IMR-90 (cell line): Measurements from ENCODE around the gene CDYL2. TPM values are rescaled to one million over a fixed set of nuclear protein-coding genes. Genes with fewer than 3 reads are reported as not detected.

ENCODE experiments used
- ATAC-seq: fragments of 200-7000 bp; cut with Tn5 transposase; 2 replicates; pipeline ENCODE4 v1.9.1; 2020; ENCODE audit warnings: low read depth, mild to moderate bottlenecking, moderate library complexity
- BruUV-seq: library from RNA; stranded (reverse); fragments of 400-500 nt; replicated peaks from 2 replicates; lab custom pipeline; 2021; lab: Mats Ljungman, UMichigan
- CTCF ChIA-PET: fragments of 300-600 bp; formaldehyde crosslinking; extraction: SDS; loops from one replicate; lab custom pipeline; 2021; ENCODE audit warnings: antibody characterized with exemption; lab: Yijun Ruan, JAX
- POLR2A ChIA-PET: fragments of 300-600 bp; sonication (Branson Sonifier 250); formaldehyde crosslinking; loops from one replicate; lab custom pipeline; 2022; ENCODE audit warnings: antibody characterized with exemption; ENCODE audit not compliant: unreplicated experiment; lab: Charles Lee
- DNase-seq: peaks from one replicate; pipeline ENCODE4 v3.0.0; 2013
- H2AFZ ChIP-seq: replicated peaks from 2 replicates; pipeline ENCODE3; 2013; ENCODE audit warnings: low read length, mild to moderate bottlenecking; ENCODE audit not compliant: poor library complexity
- H2AK5ac ChIP-seq: 2 replicates; pipeline ENCODE4 v1.6.1; 2013; ENCODE audit warnings: low read depth, low read length, inconsistent platforms
- H2AK9ac ChIP-seq: replicated peaks from 2 replicates; pipeline ENCODE3; 2013; ENCODE audit warnings: mild to moderate bottlenecking, low read depth, low read length, moderate library complexity; ENCODE audit not compliant: poor library complexity
- H2BK120ac ChIP-seq: 2 replicates; pipeline ENCODE4 v1.6.1; 2013; ENCODE audit warnings: low read depth, low read length, inconsistent platforms
- H2BK15ac ChIP-seq: 3 replicates; pipeline ENCODE4 v1.6.1; 2013; ENCODE audit warnings: low read depth, low read length, inconsistent platforms
- H2BK20ac ChIP-seq: 2 replicates; pipeline ENCODE4 v1.6.1; 2013; ENCODE audit warnings: low read depth, mild to moderate bottlenecking, inconsistent platforms, low read length, moderate library complexity
- H2BK5ac ChIP-seq: 2 replicates; pipeline ENCODE4 v1.6.1; 2013; ENCODE audit warnings: mild to moderate bottlenecking, low read depth, low read length, inconsistent platforms; ENCODE audit not compliant: poor library complexity, severe bottlenecking
- H3K14ac ChIP-seq: replicated peaks from 2 replicates; pipeline ENCODE4 v1.6.1; 2013; ENCODE audit warnings: low read depth, low read length, inconsistent platforms
- H3K18ac ChIP-seq: 2 replicates; pipeline ENCODE4 v1.6.1; 2013; ENCODE audit warnings: low read depth, low read length, control low read depth
- H3K23ac ChIP-seq: 2 replicates; pipeline ENCODE4 v1.6.1; 2013; ENCODE audit warnings: low read depth, low read length, inconsistent platforms
- H3K27ac ChIP-seq: 2 replicates; pipeline ENCODE4 v1.5.1; 2013; ENCODE audit warnings: mild to moderate bottlenecking, control low read depth, low read length; ENCODE audit not compliant: insufficient read depth
- H3K27me3 ChIP-seq: 2 replicates; pipeline ENCODE4 v1.6.1; 2013; ENCODE audit warnings: low read length; ENCODE audit not compliant: control insufficient read depth, insufficient read depth
- H3K36me3 ChIP-seq: 2 replicates; pipeline ENCODE4 v1.6.1; 2013; ENCODE audit warnings: low read length, mixed read lengths; ENCODE audit not compliant: control insufficient read depth, insufficient read depth
- H3K4ac ChIP-seq: 2 replicates; pipeline ENCODE4 v1.6.1; 2013; ENCODE audit warnings: low read depth, low read length, inconsistent platforms
- H3K4me1 ChIP-seq: 2 replicates; pipeline ENCODE4 v1.6.1; 2013; ENCODE audit warnings: low read length, mixed read lengths; ENCODE audit not compliant: control insufficient read depth, insufficient read depth
- H3K4me2 ChIP-seq: 2 replicates; pipeline ENCODE4 v1.6.1; 2013; ENCODE audit warnings: low read depth, mild to moderate bottlenecking, control low read depth, low read length, moderate library complexity
- H3K4me3 ChIP-seq: 2 replicates; pipeline ENCODE4 v1.5.1; 2013; ENCODE audit warnings: low read depth, mild to moderate bottlenecking, control low read depth, low read length, moderate library complexity; ENCODE audit not compliant: insufficient read depth
- H3K56ac ChIP-seq: 2 replicates; pipeline ENCODE4 v1.6.1; 2013; ENCODE audit warnings: low read length, inconsistent platforms; ENCODE audit not compliant: insufficient read depth; ENCODE audit errors: extremely low read depth
- H3K79me1 ChIP-seq, 2 experiments: 2 replicates each; pipeline ENCODE4 v1.6.1; 2013; ENCODE audit warnings: low read length in 2 of 2, inconsistent platforms in 1 of 2, low read depth in 1 of 2
- H3K9ac ChIP-seq: 2 replicates; pipeline ENCODE4 v1.6.1; 2013; ENCODE audit warnings: low read depth, low read length, control low read depth
- H3K9me1 ChIP-seq: 2 replicates; pipeline ENCODE4 v1.6.1; 2013; ENCODE audit warnings: low read length, inconsistent platforms; ENCODE audit not compliant: insufficient read depth
- H3K9me3 ChIP-seq: 2 replicates; pipeline ENCODE4 v1.6.1; 2013; ENCODE audit warnings: low read length; ENCODE audit not compliant: control insufficient read depth, insufficient read depth
- H4K20me1 ChIP-seq: 2 replicates; pipeline ENCODE4 v1.6.1; 2013; ENCODE audit warnings: low read length, inconsistent platforms; ENCODE audit not compliant: insufficient read depth
- H4K5ac ChIP-seq: 2 replicates; pipeline ENCODE4 v1.6.1; 2013; ENCODE audit warnings: mild to moderate bottlenecking, low read depth, low read length, control low read depth
- H4K8ac ChIP-seq, 2 experiments: 2 replicates each; pipeline ENCODE4 v1.6.1; 2013; ENCODE audit warnings: low read depth in 2 of 2, low read length in 2 of 2, control low read depth in 1 of 2, inconsistent platforms in 1 of 2
- H4K91ac ChIP-seq: 2 replicates; pipeline ENCODE4 v1.6.1; 2013; ENCODE audit warnings: low read depth, low read length, inconsistent platforms; ENCODE audit not compliant: insufficient read depth
- ELK1 ChIP-seq: fragments of 150-350 bp; IDR thresholded peaks from 2 replicates; pipeline ENCODE4 v1.6.1; 2016; ENCODE audit warnings: low read depth, mild to moderate bottlenecking, low read length, moderate library complexity, borderline replicate concordance
- MAFK ChIP-seq: IDR thresholded peaks from 2 replicates; pipeline ENCODE4 v1.6.1; 2012; ENCODE audit warnings: low read depth, low read length, improper control_type of control experiment
- MAZ ChIP-seq: IDR thresholded peaks from 2 replicates; pipeline ENCODE4 v1.6.1; 2012; ENCODE audit warnings: low read depth, mild to moderate bottlenecking, low read length, improper control_type of control experiment, moderate library complexity, borderline replicate concordance
- MXI1 ChIP-seq: IDR thresholded peaks from 2 replicates; pipeline ENCODE4 v1.6.1; 2012; ENCODE audit warnings: low read depth, mild to moderate bottlenecking, low read length, moderate library complexity, borderline replicate concordance
- SMC3 ChIP-seq: fragments of 150-350 bp; IDR thresholded peaks from 2 replicates; pipeline ENCODE4 v1.6.1; 2016; ENCODE audit warnings: low read depth, mild to moderate bottlenecking, antibody characterized with exemption, low read length, moderate library complexity
- WGBS, 2 experiments: methylation state at CpG; one replicate each; pipeline versions ENCODE4 v1.1.5 to v1.1.7; 2013; ENCODE audit warnings: missing lambda C conversion rate in 2 of 2; ENCODE audit not compliant: insufficient read length in 1 of 2; ENCODE audit errors: extremely low coverage in 2 of 2; 5-methylcytosine and 5-hydroxymethylcytosine counted together
- dilution Hi-C: fragments of 300-500 bp; cut with HindIII; formaldehyde crosslinking; loops from one replicate; pipeline ENCODE4 v1.14.3; 2018; ENCODE audit warnings: low sequenced_read_pairs; ENCODE audit not compliant: unreplicated experiment
- in situ Hi-C: fragments of 300-500 bp; cut with MboI; formaldehyde crosslinking; loops from 3 replicates; pipeline ENCODE4 v1.14.3; 2019; ENCODE audit warnings: low sequenced_read_pairs, inconsistent platforms, mixed read lengths
- intact Hi-C: fragments of 100-400 bp; cut with micrococcal nuclease; formaldehyde crosslinking; loops from 2 replicates; pipeline ENCODE4 v1.10.0; 2022
- polyA plus RNA-seq, 3 experiments: library from polyadenylated mRNA; depleted of rRNA; stranded (reverse); fragments of >200 nt; gene quantifications; 2 replicates each; pipeline ENCODE4 v1.2.3, GENCODE V29; 2012; ENCODE audit warnings: low replicate concordance in 1 of 3
- total RNA-seq: library from RNA; depleted of rRNA; stranded (reverse); fragments of >200 nt; gene quantifications from 2 replicates; pipeline ENCODE4 v1.2.3, GENCODE V29; 2012
- TF ChIP-seq, protein P1 (sequence below): fragments of 150-350 bp; IDR thresholded peaks from 2 replicates; pipeline ENCODE4 v1.6.1; 2017; ENCODE audit warnings: mild to moderate bottlenecking, antibody characterized with exemption, low read length, low read depth

CDYL2 gene
- total and polyA plus RNA-seq, 2 of the 4 experiments (the other 2 are of a cell fraction), result 1.2 to 3.9 TPM

- Histone ChIP-seq H3K9ac (no peak overlapping the region), H3K36me3 (no peaks in the 10 kb centered on the region), H4K8ac (no peak overlapping the region), H3K23ac (no peak overlapping the region), H3K4me3 (no peak overlapping the region), H2AK9ac (no peak overlapping the region), H3K79me1 (no peaks in the 10 kb centered on the region; a peak in 1 of 4 replicates), H2AK5ac (no peak overlapping the region), H3K4me2 (no peak overlapping the region), H4K91ac (no peak overlapping the region), H3K4me1 (no peaks in the 10 kb centered on the region), H3K18ac (no peak overlapping the region), H2BK120ac (no peak overlapping the region), H2AFZ (no peak overlapping the region), H4K20me1 (no peaks in the 10 kb centered on the region), H3K14ac (no peak overlapping the region), H3K4ac (no peak overlapping the region), H4K5ac (no peak overlapping the region), H3K27me3 (no peaks in the 10 kb centered on the region), H2BK5ac (no peak overlapping the region), H3K9me1 (no peaks in the 10 kb centered on the region), H2BK15ac (no peak overlapping the region), H3K56ac (no peak overlapping the region), H3K27ac (no peak overlapping the region), H2BK20ac (no peak overlapping the region), H3K9me3 (peaks cover 2% of the 10 kb centered on the region; the same call in 1 of the 2 replicates)
- intact Hi-C loops (no loop called here), in situ Hi-C loops (no loop called here), dilution Hi-C loops (no loop called here)
- ATAC-seq (no peak), DNase-seq (no peak)
- BruUV-seq, result no TSS peak
- CTCF ChIA-PET, result no interaction called here
- no peak for TF ChIP-seq SMC3
- TF ChIP-seq MAFK, result no peak
- no peak for TF ChIP-seq MAZ
- no peak for TF ChIP-seq MXI1
- TF ChIP-seq ELK1, result no peak
- TF ChIP-seq, protein P1, sequence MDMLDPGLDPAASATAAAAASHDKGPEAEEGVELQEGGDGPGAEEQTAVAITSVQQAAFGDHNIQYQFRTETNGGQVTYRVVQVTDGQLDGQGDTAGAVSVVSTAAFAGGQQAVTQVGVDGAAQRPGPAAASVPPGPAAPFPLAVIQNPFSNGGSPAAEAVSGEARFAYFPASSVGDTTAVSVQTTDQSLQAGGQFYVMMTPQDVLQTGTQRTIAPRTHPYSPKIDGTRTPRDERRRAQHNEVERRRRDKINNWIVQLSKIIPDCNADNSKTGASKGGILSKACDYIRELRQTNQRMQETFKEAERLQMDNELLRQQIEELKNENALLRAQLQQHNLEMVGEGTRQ, result no peak
- POLR2A ChIA-PET, result no interaction called here
- 100% methylated on average over 1 of the region's 9 CpGs; no CpG with 5 or more reads in 1 of the 2 experiments for WGBS, 2 experiments
Observed at GRCh38 chr16:80655751-80656150, 148.6 kb downstream of the CDYL2 start.
